T-helper 1 cell treated with Interleukin-12 subunit alpha and Interleukin-12 subunit beta and Interleukin-4 antibody, amounts not matched to agents 30 ng/mL and 1 ng/mL, for 36 hours (primary cell): ENCODE results near the gene RFFL. TPM values are rescaled to one million over a fixed set of nuclear protein-coding genes. Genes with fewer than 3 reads are reported as not detected.
"Not testable (repeated sequence)": the region's sequence is repeated elsewhere in the genome, so short reads cannot be mapped to it uniquely, and the experiment has no call there.

Experiments
- intact Hi-C: fragments of 100-400 bp; cut with micrococcal nuclease; formaldehyde crosslinking; loops from one replicate; pipeline ENCODE4 v1.15.1; 2024
- total RNA-seq: library from RNA; stranded (reverse); gene quantifications from 2 replicates; pipeline ENCODE4 v1.2.3, GENCODE V29; 2022

The RFFL gene
- total RNA-seq, 1 donor from 2014 or later, result 80.2 TPM

- intact Hi-C loops, result loop anchor here (1.0 to 5.0 kb wide), 4 partner anchors 12 to 674 kb away; partner anchors contain the start of gene RFFL
Observed at GRCh38 chr17:35051579-35052240, 11.8 kb downstream of the RFFL start.

- intact Hi-C loops, result loop anchor here (1.0 to 5.0 kb wide), 4 partner anchors 12 to 674 kb away; partner anchors contain the start of gene RFFL
Observed at GRCh38 chr17:35051183-35051578, 12.3 kb downstream of the RFFL start.

DNA sequence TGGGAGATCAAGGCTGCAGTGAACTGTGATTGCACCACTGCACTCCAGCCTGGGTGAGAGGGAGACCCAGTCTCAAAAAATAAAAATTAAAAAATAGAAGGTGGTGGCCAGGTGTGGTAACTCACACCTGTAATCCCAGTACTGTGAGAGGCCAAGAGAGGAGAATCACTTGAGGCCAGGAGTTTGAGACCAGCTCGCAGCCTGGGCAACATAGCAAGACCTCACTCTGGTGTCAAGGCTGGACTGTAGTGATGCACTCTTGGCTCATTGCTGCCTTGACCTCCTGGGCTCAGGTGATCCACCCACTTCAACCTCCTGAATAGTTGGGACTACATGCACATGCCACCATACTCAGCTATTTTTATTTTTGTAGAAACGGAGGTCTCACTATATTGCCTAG is 13.3 kb downstream of the RFFL start:
- intact Hi-C loops, result loop anchor here (5.0 kb wide), 1 partner anchor 673 kb away; no protein-coding TSS in a partner anchor

DNA sequence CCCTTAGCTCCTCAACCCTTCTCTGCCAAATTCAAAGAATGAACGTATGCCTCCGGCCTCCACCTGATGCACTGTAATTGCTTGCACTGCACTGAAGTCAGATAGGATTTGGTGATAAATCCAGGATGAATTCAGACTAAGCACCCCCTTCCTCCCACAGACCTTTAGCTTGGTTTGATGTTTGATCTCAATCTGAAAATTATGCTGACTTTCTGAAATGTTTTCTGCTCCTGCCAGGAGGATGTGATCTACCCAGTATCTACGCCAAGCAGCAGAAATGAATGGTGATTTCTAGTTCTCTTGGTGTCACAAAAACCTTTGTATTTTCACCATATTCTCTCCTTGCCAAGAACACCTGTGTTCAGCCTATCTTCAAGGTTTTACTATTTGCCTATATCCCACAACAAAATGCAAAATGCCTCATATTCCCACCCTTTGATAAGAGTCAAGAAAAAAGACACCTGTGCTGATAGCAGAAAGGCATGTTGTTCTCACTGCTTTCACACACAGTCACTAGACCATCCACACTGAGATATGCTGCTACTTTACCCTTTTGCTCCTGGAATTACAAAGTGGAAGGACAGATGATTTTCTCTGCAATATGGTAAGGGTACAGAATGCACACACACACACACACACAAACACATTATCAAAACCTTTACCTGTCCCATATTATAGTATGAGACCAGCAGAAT is 14.7 kb downstream of the RFFL start:
- intact Hi-C loops, result no loop called here

GRCh38 chr17:35046740-35047283 is 16.7 kb downstream of the RFFL start:
- intact Hi-C loops, result loop anchor here (1.0 to 2.0 kb wide), 6 partner anchors 16 to 196 kb away; partner anchors contain the start of genes CCT6B, LIG3, RFFL and SLFN5

DNA sequence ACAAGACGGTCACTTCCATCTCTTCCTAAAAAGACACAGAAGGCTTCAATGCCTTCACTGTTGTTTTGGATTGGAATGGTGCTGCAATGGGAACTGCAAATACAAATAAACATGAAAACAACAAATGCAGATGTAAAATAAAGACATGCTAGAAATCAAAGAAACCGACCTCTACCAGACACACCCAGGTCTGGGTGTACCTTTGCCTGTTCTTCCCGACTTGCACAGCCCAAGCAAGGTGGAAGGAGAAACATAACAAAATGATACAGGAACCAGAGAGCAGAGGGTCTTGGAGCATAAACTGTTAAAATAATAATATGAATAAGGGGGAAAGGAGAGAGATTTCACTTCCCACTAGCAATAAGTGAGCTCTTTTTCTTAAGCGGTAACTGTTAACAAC is 17.3 kb downstream of the RFFL start:
- intact Hi-C loops, result loop anchor here (1.0 to 2.0 kb wide), 6 partner anchors 17 to 197 kb away; partner anchors contain the start of genes CCT6B, LIG3, RFFL and SLFN5

DNA sequence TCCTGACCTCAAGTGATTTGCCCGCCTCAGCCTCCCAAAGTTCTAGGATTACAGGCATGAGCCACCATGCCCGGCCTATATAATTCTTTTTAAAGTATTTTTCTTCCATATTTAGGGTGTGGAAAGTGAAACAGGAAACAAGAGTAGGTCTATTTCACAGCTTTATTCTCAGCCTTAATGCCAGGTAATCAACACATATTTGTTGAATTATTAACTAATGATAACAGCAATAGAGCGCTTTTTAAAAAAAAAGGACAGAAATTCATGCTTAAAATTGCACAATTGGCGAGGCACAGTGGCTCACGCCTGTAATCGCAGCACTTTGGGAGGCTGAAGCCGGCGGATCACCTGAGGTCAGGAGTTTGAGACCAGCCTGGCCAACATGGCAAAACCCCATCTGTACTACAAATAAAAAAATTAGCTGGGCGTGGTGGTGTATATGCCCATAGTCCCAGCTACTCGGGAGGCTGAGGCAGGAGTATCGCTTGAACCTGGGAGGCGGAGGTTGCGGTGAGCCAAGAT is 18.0 kb downstream of the RFFL start:
- intact Hi-C loops, result not testable (repeated sequence)

DNA sequence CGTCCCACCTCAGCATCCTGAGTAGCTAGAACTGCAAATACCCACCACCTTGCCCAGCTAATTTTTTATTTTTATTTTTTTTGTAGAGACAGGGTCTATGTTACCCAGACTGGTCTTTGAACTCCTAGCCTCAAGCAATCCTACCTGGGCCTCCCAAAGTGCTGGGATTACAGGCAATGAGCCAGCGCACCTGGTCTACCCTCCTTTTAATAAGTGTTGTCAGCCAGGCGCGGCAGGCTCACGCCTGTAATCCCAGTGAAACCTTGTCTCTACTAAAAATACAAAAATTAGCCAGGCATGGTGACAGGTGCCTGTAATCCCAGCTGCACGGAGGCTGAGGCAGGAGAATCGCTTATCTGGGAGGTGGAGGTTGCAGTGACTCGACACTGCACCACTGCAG is 19.3 kb downstream of the RFFL start:
- intact Hi-C loops, result no loop called here

- intact Hi-C loops, result no loop called here
Observed at GRCh38 chr17:35041390-35041789, 22.1 kb downstream of the RFFL start.

GRCh38 chr17:35038453-35038852 is 25.1 kb downstream of the RFFL start:
- intact Hi-C loops, result no loop called here

- intact Hi-C loops, result no loop called here
Observed at GRCh38 chr17:35030780-35031179, 32.7 kb downstream of the RFFL start.

- intact Hi-C loops, result no loop called here
Observed at GRCh38 chr17:35028531-35029262, 34.8 kb downstream of the RFFL start.

DNA sequence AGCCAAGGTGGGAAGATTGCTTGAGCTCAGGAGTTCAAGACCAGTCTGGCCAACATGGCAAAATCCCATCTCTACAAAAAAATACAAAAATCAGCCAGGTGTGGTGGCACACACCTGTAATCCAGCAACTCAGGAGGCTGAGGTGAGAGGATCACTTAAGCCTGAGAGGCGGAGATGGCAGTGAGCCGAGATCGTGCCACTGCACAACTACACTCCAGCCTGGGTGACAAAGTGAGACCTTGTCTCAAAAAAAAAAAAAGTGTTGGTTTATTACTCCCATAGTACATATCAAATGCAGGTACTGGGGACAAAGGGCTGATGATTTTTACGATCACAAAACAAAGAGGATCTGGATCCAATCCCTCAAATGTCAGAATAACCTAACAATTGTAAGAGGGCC is 35.4 kb downstream of the RFFL start:
- intact Hi-C loops, result not testable (repeated sequence)

DNA sequence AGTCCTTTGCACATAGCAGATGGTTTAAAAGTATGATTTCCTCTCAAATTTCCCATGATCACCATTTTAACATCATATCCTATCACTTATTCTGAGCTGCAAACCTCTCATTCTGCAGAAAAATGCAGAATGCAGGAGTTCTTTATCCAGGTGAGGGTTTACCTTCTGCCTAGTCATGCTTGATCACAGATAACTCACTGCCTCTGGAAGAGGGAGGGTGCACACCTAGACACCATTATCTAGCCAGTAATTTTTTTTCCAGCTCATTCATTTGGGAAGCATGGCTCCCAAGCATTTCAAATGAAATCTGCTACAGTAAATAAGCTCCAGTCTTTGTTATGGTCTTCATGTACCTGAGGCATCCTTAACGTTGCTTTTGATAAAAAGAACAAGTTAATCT is 38.0 kb downstream of the RFFL start:
- intact Hi-C loops, result no loop called here

DNA sequence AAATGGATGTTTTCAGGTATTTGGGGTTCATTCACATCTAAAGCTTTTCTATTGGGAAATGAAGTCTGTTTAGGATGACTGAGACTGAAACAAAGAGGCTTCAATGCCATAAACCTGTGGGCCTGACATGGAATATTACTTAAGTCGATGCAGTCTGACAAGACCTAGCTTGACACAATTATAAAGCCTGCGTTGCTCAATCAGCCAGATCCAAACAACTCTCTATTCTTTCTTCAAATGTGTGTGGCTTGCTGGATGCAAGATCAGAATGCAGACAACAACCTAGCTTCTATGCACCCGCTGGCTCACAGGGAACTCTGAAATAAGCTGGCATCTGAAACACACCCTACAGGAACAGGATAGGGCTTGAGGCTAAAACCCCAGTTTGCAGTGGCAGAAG is 40.0 kb downstream of the RFFL start:
- intact Hi-C loops, result loop anchor here (1.0 to 5.0 kb wide), 7 partner anchors 23 to 96 kb away; partner anchors contain the start of genes LIG3 and RAD51D

GRCh38 chr17:35022536-35023063 is 40.9 kb downstream of the RFFL start:
- intact Hi-C loops, result loop anchor here (1.0 to 5.0 kb wide), 8 partner anchors 24 to 97 kb away; partner anchors contain the start of genes LIG3, RAD51D and RFFL

GRCh38 chr17:35021520-35022380 is 41.8 kb downstream of the RFFL start:
- intact Hi-C loops, result loop anchor here (1.0 to 5.0 kb wide), 4 partner anchors 23 to 59 kb away; partner anchors contain the start of genes LIG3 and RFFL

- intact Hi-C loops, result loop anchor here (5.0 kb wide), 1 partner anchor 37 kb away; the partner anchor contains the start of gene LIG3
Observed at GRCh38 chr17:35019386-35020179, 43.9 kb downstream of the RFFL start.

- intact Hi-C loops, result no loop called here
Observed at GRCh38 chr17:35018814-35019213, 44.7 kb downstream of the RFFL start.
